Endodermal cell (in vitro differentiated cells): ENCODE results near the gene NRP1. TPM values are rescaled to one million over a fixed set of nuclear protein-coding genes. Genes with fewer than 3 reads are reported as not detected.
A peak's percentile ranks its signal among the peaks of the same experiment; 100 is the strongest.

Experiments used
- DNase-seq: peaks from one replicate; pipeline ENCODE4 v3.0.0-alpha.2; 2017
- H3K27ac ChIP-seq: 2 replicates; pipeline ENCODE4 v1.5.1; 2013; ENCODE audit warnings: mild to moderate bottlenecking, low read depth, low read length, moderate library complexity
- H3K27me3 ChIP-seq: 2 replicates; pipeline ENCODE4 v1.6.1; 2013; ENCODE audit warnings: mild to moderate bottlenecking, low read length, moderate library complexity; ENCODE audit not compliant: insufficient read depth, control insufficient read depth, poor library complexity, severe bottlenecking
- H3K36me3 ChIP-seq: 2 replicates; pipeline ENCODE4 v1.7.0; 2013; ENCODE audit warnings: mild to moderate bottlenecking, low read length, moderate library complexity; ENCODE audit not compliant: control insufficient read depth, insufficient read depth
- H3K4me1 ChIP-seq: one replicate; pipeline ENCODE4 v1.7.0; 2013; ENCODE audit warnings: low read length; ENCODE audit not compliant: control insufficient read depth, insufficient read depth
- H3K4me3 ChIP-seq: 2 replicates; pipeline ENCODE4 v1.5.1; 2013; ENCODE audit warnings: mild to moderate bottlenecking, low read length, moderate library complexity
- H3K9ac ChIP-seq: 2 replicates; pipeline ENCODE4 v1.6.1; 2013; ENCODE audit warnings: mild to moderate bottlenecking, low read length, moderate library complexity; ENCODE audit not compliant: poor library complexity, severe bottlenecking; ENCODE audit errors: extremely low read depth
- H3K9me3 ChIP-seq: 2 replicates; pipeline ENCODE4 v1.6.1; 2013; ENCODE audit warnings: mild to moderate bottlenecking, low read length, moderate library complexity; ENCODE audit not compliant: control insufficient read depth
- H3K27ac Mint-ChIP-seq: 2 replicates; pipeline ENCODE4 v1.8.0; 2020; ENCODE audit warnings: mixed read lengths
- H3K27me3 Mint-ChIP-seq: 2 replicates; pipeline ENCODE4 v1.8.0; 2021; ENCODE audit warnings: mild to moderate bottlenecking, mixed read lengths; ENCODE audit not compliant: insufficient read depth
- H3K36me3 Mint-ChIP-seq: 2 replicates; pipeline ENCODE4 v1.8.0; 2020; ENCODE audit warnings: low read depth, mixed read lengths
- H3K4me1 Mint-ChIP-seq: 2 replicates; pipeline ENCODE4 v1.8.0; 2020; ENCODE audit warnings: mixed read lengths
- H3K4me3 Mint-ChIP-seq: 2 replicates; pipeline ENCODE4 v1.8.0; 2020; ENCODE audit warnings: mild to moderate bottlenecking, moderate library complexity, mixed read lengths
- H3K9me3 Mint-ChIP-seq: 2 replicates; pipeline ENCODE4 v1.8.0; 2020; ENCODE audit warnings: mild to moderate bottlenecking, mixed read lengths
- CTCF ChIP-seq: fragments of 200-600 bp; sonication (generic); conservative IDR thresholded peaks from 2 replicates; pipeline ENCODE4 v1.5.0; 2021; ENCODE audit warnings: antibody characterized with exemption, mild to moderate bottlenecking
- WGBS, 2 experiments: methylation state at CpG; one replicate each; pipeline versions ENCODE4 v1.1.5 to v1.1.7; 2013; ENCODE audit warnings: missing lambda C conversion rate in 2 of 2, mixed read lengths in 1 of 2; ENCODE audit not compliant: insufficient coverage in 1 of 2, insufficient read length in 1 of 2; 5-methylcytosine and 5-hydroxymethylcytosine counted together
- total RNA-seq, 2 donors: library from RNA; stranded (reverse); fragmentation: NEBNext Ultra II Directional in 1 of 2; extraction: Animal tissue kit (Norgen Biotek cat#: 25700) in 1 of 2; gene quantifications; 2 replicates in 1 of 2; 3 replicates in 1 of 2; pipeline ENCODE4 v1.2.1, GENCODE V29; 2021

NRP1 gene
- total RNA-seq, 2 donors from 2014 or later: 20.7 to 30.6 TPM

GRCh38 chr10:33241351-33241750 is 93.1 kb downstream of the NRP1 start:
- H3K27me3 Mint-ChIP-seq: no peaks in the 10 kb centered on the region
- H3K36me3 Mint-ChIP-seq: no peaks in the 10 kb centered on the region
- H3K4me1 ChIP-seq: peaks cover 26% of the 10 kb centered on the region
- H3K4me3 ChIP-seq: no peak overlapping the region
- no peak for TF ChIP-seq CTCF
- no peak overlapping the region for H3K9ac ChIP-seq
- H3K9me3 ChIP-seq: no peaks in the 10 kb centered on the region
- no peak overlapping the region for H3K4me3 Mint-ChIP-seq
- H3K9me3 Mint-ChIP-seq: no peaks in the 10 kb centered on the region
- H3K4me1 Mint-ChIP-seq: peaks cover 70% of the 10 kb centered on the region
- no peak overlapping the region for H3K27ac Mint-ChIP-seq
- WGBS, 2 experiments: 92 to 100% methylated on average over 1 to 4 of the region's 4 CpGs
- no peak for DNase-seq
- H3K27me3 ChIP-seq: no peaks in the 10 kb centered on the region
- H3K36me3 ChIP-seq: peaks cover 27% of the 10 kb centered on the region
- H3K27ac ChIP-seq: no peak overlapping the region

DNA sequence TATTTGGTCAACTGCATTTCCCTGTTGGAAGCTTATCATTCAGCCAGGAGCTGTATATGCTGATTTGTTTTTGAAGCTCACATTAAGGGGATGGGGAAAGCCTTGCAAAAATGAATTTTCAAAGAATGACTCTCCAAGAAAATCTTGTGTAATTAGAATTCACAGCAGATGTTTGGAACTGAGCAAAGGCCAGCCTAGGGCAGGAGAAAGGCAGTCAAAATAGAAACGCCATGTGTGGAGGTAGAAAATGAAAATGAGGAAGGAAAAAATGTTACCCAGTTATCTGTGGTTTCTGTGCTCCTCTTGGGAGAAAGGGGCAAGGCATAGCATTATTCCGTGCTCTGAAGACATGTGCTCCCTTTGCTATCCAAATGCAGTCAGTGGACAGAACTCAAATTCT is 93.5 kb downstream of the NRP1 start:
- no peak overlapping the region for H3K9ac ChIP-seq
- H3K27ac ChIP-seq: no peak overlapping the region

GRCh38 chr10:33240258-33240657 is 94.2 kb downstream of the NRP1 start:
- TF ChIP-seq CTCF: no peak
- 98% methylated on average over 2 of the region's 2 CpGs; no CpG with 5 or more reads in 1 of the 2 experiments for WGBS, 2 experiments
- Mint-ChIP-seq H3K4me1 (peaks cover 79% of the 10 kb centered on the region), H3K27ac (peak overlapping the region; percentile 1), H3K27me3 (no peaks in the 10 kb centered on the region), H3K36me3 (no peaks in the 10 kb centered on the region), H3K9me3 (no peaks in the 10 kb centered on the region), H3K4me3 (no peak overlapping the region)
- Histone ChIP-seq H3K9ac (no peak overlapping the region), H3K4me1 (peaks cover 36% of the 10 kb centered on the region), H3K9me3 (no peaks in the 10 kb centered on the region), H3K36me3 (peaks cover 21% of the 10 kb centered on the region), H3K27ac (no peak overlapping the region), H3K27me3 (no peaks in the 10 kb centered on the region), H3K4me3 (no peak overlapping the region)
- DNase-seq: no peak

More for the DNA sequence above, 93.5 kb downstream of the NRP1 start:
- H3K36me3 Mint-ChIP-seq: no peaks in the 10 kb centered on the region
- no peak overlapping the region for H3K27ac Mint-ChIP-seq
- H3K4me3 Mint-ChIP-seq: no peak overlapping the region
- no peak for TF ChIP-seq CTCF
- Histone ChIP-seq H3K4me3 (no peak overlapping the region), H3K36me3 (peaks cover 24% of the 10 kb centered on the region), H3K4me1 (peaks cover 31% of the 10 kb centered on the region), H3K9me3 (no peaks in the 10 kb centered on the region), H3K27me3 (no peaks in the 10 kb centered on the region)
- DNase-seq: no peak
- 82 to 85% methylated on average over 2 of the region's 2 CpGs for WGBS, 2 experiments
- no peaks in the 10 kb centered on the region for H3K9me3 Mint-ChIP-seq
- H3K27me3 Mint-ChIP-seq: no peaks in the 10 kb centered on the region
- peaks cover 74% of the 10 kb centered on the region for H3K4me1 Mint-ChIP-seq
